GM12878 (cell line): Measurements from ENCODE around the gene PTPRD. TPM values are rescaled to one million over a fixed set of nuclear protein-coding genes. Genes with fewer than 3 reads are reported as not detected.

ENCODE experiments used
- polyA plus RNA-seq, 11 experiments: library from polyadenylated mRNA; depleted of rRNA in 4 of 11; unstranded in 6 of 11; stranded (reverse) in 5 of 11; fragments of >200 nt; fragmentation: Nextera tagmentation in 4 of 11; fragmentation: Illumina TruSeq in 1 of 11; extraction: Ambion mirVana in 4 of 11; extraction: Trizol in 1 of 11; gene quantifications; 1 replicate in 1 of 11; 2 replicates in 10 of 11; pipeline versions ENCODE4 v1.2.1 to v1.2.3, GENCODE V29; 2011 to 2016; ENCODE audit warnings: inconsistent platforms in 2 of 11, missing spikeins in 2 of 11, low read depth in 1 of 11
- small RNA-seq: library from RNA; depleted of rRNA; stranded (forward); fragments of <200 nt; gene quantifications from one replicate; pipeline ENCODE3, GENCODE V24; 2014
- total RNA-seq, 4 experiments: library from RNA; depleted of rRNA in 3 of 4; stranded (reverse); fragments of >200 nt in 3 of 4; fragmentation: Illumina TruSeq in 1 of 4; extraction: Trizol in 1 of 4; gene quantifications; 2 replicates each; pipeline versions ENCODE4 v1.2.1 to v1.2.3, GENCODE V29; 2013 to 2021

The PTPRD gene
- total and polyA plus RNA-seq, 10 of the 15 experiments (the other 5 are each of a cell fraction or from before 2014, with no cell fraction given): under 0.01 to 0.05 (median 0.01) TPM; not detected in 7

Small RNA genes within 50 kb of the gene (small RNA-seq; reads per million reads assigned to genes)
- gene AL135790.2: not detected
- not detected for gene RNU7-185P
